Measurements from ENCODE around the gene TMEM125.

The TMEM125 gene

GRCh38 chr1:43233631-43234030, 36.2 kb upstream of the TMEM125 start:
- no peak overlapping the region for H3K4me2 ChIP-seq (ENCODE audit: low read depth, low read length, poor library complexity, severe bottlenecking)
- H4K20me1 ChIP-seq (ENCODE audit: low read depth, low read length) = no peaks in the 10 kb centered on the region
- H3F3A ChIP-seq (ENCODE audit: insufficient read depth) = no peaks in the 10 kb centered on the region
- H3K9ac ChIP-seq (ENCODE audit: low read length) = no peak overlapping the region
- no peak overlapping the region for H3K27ac ChIP-seq (ENCODE audit: low read depth, low read length)
- no peak for TF ChIP-seq EZH2phosphoT487 (conservative IDR thresholded peaks at IDR 0.05; ENCODE audit: low read length)
- TF ChIP-seq, protein P1, sequence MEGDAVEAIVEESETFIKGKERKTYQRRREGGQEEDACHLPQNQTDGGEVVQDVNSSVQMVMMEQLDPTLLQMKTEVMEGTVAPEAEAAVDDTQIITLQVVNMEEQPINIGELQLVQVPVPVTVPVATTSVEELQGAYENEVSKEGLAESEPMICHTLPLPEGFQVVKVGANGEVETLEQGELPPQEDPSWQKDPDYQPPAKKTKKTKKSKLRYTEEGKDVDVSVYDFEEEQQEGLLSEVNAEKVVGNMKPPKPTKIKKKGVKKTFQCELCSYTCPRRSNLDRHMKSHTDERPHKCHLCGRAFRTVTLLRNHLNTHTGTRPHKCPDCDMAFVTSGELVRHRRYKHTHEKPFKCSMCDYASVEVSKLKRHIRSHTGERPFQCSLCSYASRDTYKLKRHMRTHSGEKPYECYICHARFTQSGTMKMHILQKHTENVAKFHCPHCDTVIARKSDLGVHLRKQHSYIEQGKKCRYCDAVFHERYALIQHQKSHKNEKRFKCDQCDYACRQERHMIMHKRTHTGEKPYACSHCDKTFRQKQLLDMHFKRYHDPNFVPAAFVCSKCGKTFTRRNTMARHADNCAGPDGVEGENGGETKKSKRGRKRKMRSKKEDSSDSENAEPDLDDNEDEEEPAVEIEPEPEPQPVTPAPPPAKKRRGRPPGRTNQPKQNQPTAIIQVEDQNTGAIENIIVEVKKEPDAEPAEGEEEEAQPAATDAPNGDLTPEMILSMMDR (IDR thresholded peaks at IDR 0.05; ENCODE audit: insufficient read depth, low read length, poor library complexity, severe bottlenecking) = no peak
- H3K27me3 ChIP-seq (ENCODE audit: low read length) = no peaks in the 10 kb centered on the region
- no peaks in the 10 kb centered on the region for H3K79me2 ChIP-seq (ENCODE audit: insufficient read depth, low read length)
- no peaks in the 10 kb centered on the region for H3K36me3 ChIP-seq (ENCODE audit: low read length)
- H3K9me3 ChIP-seq (ENCODE audit: insufficient read depth, low read length) = no peaks in the 10 kb centered on the region
- H2AFZ ChIP-seq (ENCODE audit: low read depth, low read length, severe bottlenecking) = no peak overlapping the region
- H3K4me3 ChIP-seq (ENCODE audit: insufficient read depth, low read length, poor library complexity, severe bottlenecking) = no peak overlapping the region
- no peaks in the 10 kb centered on the region for H3K9me2 ChIP-seq (replicated peaks; ENCODE audit: insufficient read depth, low read length)

- Histone ChIP-seq H3K27me3 (ENCODE audit: low read length) (no peaks in the 10 kb centered on the region), H3K27ac (ENCODE audit: low read depth, low read length) (no peak overlapping the region), H3K79me2 (ENCODE audit: insufficient read depth, low read length) (no peaks in the 10 kb centered on the region)
Measured at GRCh38 chr1:43234267-43234666, 35.5 kb upstream of the TMEM125 start.

GRCh38 chr1:43235040-43235439, 34.7 kb upstream of the TMEM125 start:
- Histone ChIP-seq H3K9ac (ENCODE audit: low read length) (no peak overlapping the region), H3K27ac (ENCODE audit: low read depth, low read length) (no peak overlapping the region), H4K20me1 (ENCODE audit: low read depth, low read length) (no peaks in the 10 kb centered on the region), H3K79me2 (ENCODE audit: insufficient read depth, low read length) (no peaks in the 10 kb centered on the region), H3K27me3 (ENCODE audit: low read length) (no peaks in the 10 kb centered on the region), H3K9me3 (ENCODE audit: insufficient read depth, low read length) (no peaks in the 10 kb centered on the region), H3K4me3 (ENCODE audit: insufficient read depth, low read length, poor library complexity, severe bottlenecking) (no peak overlapping the region), H2AFZ (ENCODE audit: low read depth, low read length, severe bottlenecking) (no peak overlapping the region), H3K4me2 (ENCODE audit: low read depth, low read length, poor library complexity, severe bottlenecking) (no peak overlapping the region), H3K9me2 (replicated peaks; ENCODE audit: insufficient read depth, low read length) (no peaks in the 10 kb centered on the region), H3K36me3 (ENCODE audit: low read length) (no peaks in the 10 kb centered on the region), H3F3A (ENCODE audit: insufficient read depth) (no peaks in the 10 kb centered on the region)
- TF ChIP-seq, protein P1 (IDR thresholded peaks at IDR 0.05; ENCODE audit: insufficient read depth, low read length, poor library complexity, severe bottlenecking) = no peak
- TF ChIP-seq EZH2phosphoT487 (conservative IDR thresholded peaks at IDR 0.05; ENCODE audit: low read length) = no peak

More at GRCh38 chr1:43234267-43234666, 35.5 kb upstream of the TMEM125 start:
- Histone ChIP-seq H3F3A (ENCODE audit: insufficient read depth) (no peaks in the 10 kb centered on the region), H3K4me2 (ENCODE audit: low read depth, low read length, poor library complexity, severe bottlenecking) (no peak overlapping the region), H3K9ac (ENCODE audit: low read length) (no peak overlapping the region), H3K36me3 (ENCODE audit: low read length) (no peaks in the 10 kb centered on the region), H4K20me1 (ENCODE audit: low read depth, low read length) (no peaks in the 10 kb centered on the region), H3K9me2 (replicated peaks; ENCODE audit: insufficient read depth, low read length) (no peaks in the 10 kb centered on the region), H3K9me3 (ENCODE audit: insufficient read depth, low read length) (no peaks in the 10 kb centered on the region), H2AFZ (ENCODE audit: low read depth, low read length, severe bottlenecking) (no peak overlapping the region), H3K4me3 (ENCODE audit: insufficient read depth, low read length, poor library complexity, severe bottlenecking) (no peak overlapping the region)
- TF ChIP-seq EZH2phosphoT487 (conservative IDR thresholded peaks at IDR 0.05; ENCODE audit: low read length) = no peak
- TF ChIP-seq, protein P1 (IDR thresholded peaks at IDR 0.05; ENCODE audit: insufficient read depth, low read length, poor library complexity, severe bottlenecking) = no peak

All from SU-DHL-6 (cell line).